Measurements from ENCODE around the gene POR.

The POR gene

GRCh38 chr7:75995052-75995471, 80.1 kb downstream of the POR start:
- WGBS, result 72% methylated on average over 11 of the region's 11 CpGs

GRCh38 chr7:75995996-75996395, 81.0 kb downstream of the POR start:
- Histone ChIP-seq H3K36me3 (ENCODE audit: control insufficient read depth in 1 of 2, insufficient read depth in 2 of 2, low read depth in 1 of 2, low read length in 2 of 2) (peaks cover 30 to 37% of the 10 kb centered on the region in 2 experiments), H3K23ac (ENCODE audit: low read length in 2 of 2) (no peak overlapping the region), H2BK120ac (ENCODE audit: low read depth, low read length) (no peak overlapping the region), H2AFZ (ENCODE audit: low read depth, low read length) (no peak overlapping the region), H3K4me2 (ENCODE audit: low read length, poor library complexity, severe bottlenecking) (no peak overlapping the region), H4K91ac (ENCODE audit: low read length) (no peak overlapping the region), H3K14ac (ENCODE audit: low read length in 2 of 2) (no peak overlapping the region), H3K18ac (ENCODE audit: low read depth in 1 of 2, low read length in 2 of 2) (no peak overlapping the region), H3K4me1 (ENCODE audit: control insufficient read depth, insufficient read depth, low read depth, low read length) (peaks cover 17% of the 10 kb centered on the region), H3K4ac (ENCODE audit: low read depth in 1 of 2, low read length in 2 of 2) (no peak overlapping the region), H3K27ac (ENCODE audit: low read length, poor library complexity, severe bottlenecking) (no peak overlapping the region), H2AK5ac (ENCODE audit: low read length, severe bottlenecking) (no peak overlapping the region), H3K27me3 (ENCODE audit: control insufficient read depth in 1 of 2, insufficient read depth in 1 of 2, low read length in 2 of 2) (no peaks in the 10 kb centered on the region), H3K9ac (ENCODE audit: low read length) (no peak overlapping the region), H3K9me3 (ENCODE audit: control insufficient read depth, low read length) (no peaks in the 10 kb centered on the region), H2BK12ac (ENCODE audit: low read length in 2 of 2) (no peak overlapping the region), H3K79me1 (replicated peaks; ENCODE audit: low read length, poor library complexity, severe bottlenecking) (peaks cover 9% of the 10 kb centered on the region), H2BK15ac (ENCODE audit: low read depth, poor library complexity, severe bottlenecking) (no peak overlapping the region), H4K8ac (ENCODE audit: low read length) (no peak overlapping the region), H3K4me3 (ENCODE audit: insufficient read depth in 1 of 2, low read depth in 1 of 2, low read length in 2 of 2) (no peak overlapping the region), H2BK5ac (ENCODE audit: low read depth, low read length, poor library complexity, severe bottlenecking) (no peak overlapping the region)
- WGBS, result 98% methylated on average over 5 of the region's 5 CpGs
- no peak for DNase-seq

More at GRCh38 chr7:75995052-75995471, 80.1 kb downstream of the POR start:
- H3K4me3 ChIP-seq (ENCODE audit: insufficient read depth in 1 of 2, low read depth in 1 of 2, low read length in 2 of 2), result peak overlapping the region in 1 of 2 experiments; percentile 86
- peaks cover 7% of the 10 kb centered on the region for H3K79me1 ChIP-seq (replicated peaks; ENCODE audit: low read length, poor library complexity, severe bottlenecking)
- no peak overlapping the region for H4K91ac ChIP-seq (ENCODE audit: low read length)
- H3K14ac ChIP-seq (ENCODE audit: low read length in 2 of 2), result no peak overlapping the region
- peaks cover 22% of the 10 kb centered on the region for H3K4me1 ChIP-seq (ENCODE audit: control insufficient read depth, insufficient read depth, low read depth, low read length)
- no peak overlapping the region for H3K23ac ChIP-seq (ENCODE audit: low read length in 2 of 2)
- H3K9me3 ChIP-seq (ENCODE audit: control insufficient read depth, low read length), result no peaks in the 10 kb centered on the region
- no peaks in the 10 kb centered on the region for H3K27me3 ChIP-seq (ENCODE audit: control insufficient read depth in 1 of 2, insufficient read depth in 1 of 2, low read length in 2 of 2)
- H3K9ac ChIP-seq (ENCODE audit: low read length), result peak overlapping the region; percentile 81
- H2BK120ac ChIP-seq (ENCODE audit: low read depth, low read length), result peak overlapping the region; percentile 23
- H2BK15ac ChIP-seq (ENCODE audit: low read depth, poor library complexity, severe bottlenecking), result peak overlapping the region; percentile 12
- H2AFZ ChIP-seq (ENCODE audit: low read depth, low read length), result no peak overlapping the region
- peak overlapping the region in 1 of 2 experiments; percentile 3 for H3K18ac ChIP-seq (ENCODE audit: low read depth in 1 of 2, low read length in 2 of 2)
- H2BK5ac ChIP-seq (ENCODE audit: low read depth, low read length, poor library complexity, severe bottlenecking), result no peak overlapping the region
- H3K4me2 ChIP-seq (ENCODE audit: low read length, poor library complexity, severe bottlenecking), result peak overlapping the region; percentile 88
- peaks cover 21 to 28% of the 10 kb centered on the region in 2 experiments for H3K36me3 ChIP-seq (ENCODE audit: control insufficient read depth in 1 of 2, insufficient read depth in 2 of 2, low read depth in 1 of 2, low read length in 2 of 2)
- no peak overlapping the region for H2AK5ac ChIP-seq (ENCODE audit: low read length, severe bottlenecking)
- H4K8ac ChIP-seq (ENCODE audit: low read length), result peak overlapping the region; percentile 94
- no peak for DNase-seq
- peak overlapping the region; percentile 18 for H3K27ac ChIP-seq (ENCODE audit: low read length, poor library complexity, severe bottlenecking)
- H3K4ac ChIP-seq (ENCODE audit: low read depth in 1 of 2, low read length in 2 of 2), result no peak overlapping the region
- peak overlapping the region in 1 of 2 experiments; percentile 12 for H2BK12ac ChIP-seq (ENCODE audit: low read length in 2 of 2)

- Histone ChIP-seq H4K91ac (ENCODE audit: low read length) (no peak overlapping the region), H2AFZ (ENCODE audit: low read depth, low read length) (no peak overlapping the region), H3K4me3 (ENCODE audit: insufficient read depth in 1 of 2, low read depth in 1 of 2, low read length in 2 of 2) (no peak overlapping the region), H3K14ac (ENCODE audit: low read length in 2 of 2) (no peak overlapping the region), H2AK5ac (ENCODE audit: low read length, severe bottlenecking) (no peak overlapping the region), H3K27ac (ENCODE audit: low read length, poor library complexity, severe bottlenecking) (no peak overlapping the region), H3K23ac (ENCODE audit: low read length in 2 of 2) (no peak overlapping the region), H4K8ac (ENCODE audit: low read length) (no peak overlapping the region), H2BK15ac (ENCODE audit: low read depth, poor library complexity, severe bottlenecking) (no peak overlapping the region), H2BK5ac (ENCODE audit: low read depth, low read length, poor library complexity, severe bottlenecking) (no peak overlapping the region), H3K4me1 (ENCODE audit: control insufficient read depth, insufficient read depth, low read depth, low read length) (peaks cover 14% of the 10 kb centered on the region), H3K18ac (ENCODE audit: low read depth in 1 of 2, low read length in 2 of 2) (no peak overlapping the region), H2BK12ac (ENCODE audit: low read length in 2 of 2) (no peak overlapping the region), H3K9me3 (ENCODE audit: control insufficient read depth, low read length) (no peaks in the 10 kb centered on the region), H3K79me1 (replicated peaks; ENCODE audit: low read length, poor library complexity, severe bottlenecking) (peaks cover 9% of the 10 kb centered on the region), H3K9ac (ENCODE audit: low read length) (no peak overlapping the region), H3K4me2 (ENCODE audit: low read length, poor library complexity, severe bottlenecking) (no peak overlapping the region), H2BK120ac (ENCODE audit: low read depth, low read length) (no peak overlapping the region), H3K4ac (ENCODE audit: low read depth in 1 of 2, low read length in 2 of 2) (no peak overlapping the region), H3K27me3 (ENCODE audit: control insufficient read depth in 1 of 2, insufficient read depth in 1 of 2, low read length in 2 of 2) (no peaks in the 10 kb centered on the region), H3K36me3 (ENCODE audit: control insufficient read depth in 1 of 2, insufficient read depth in 2 of 2, low read depth in 1 of 2, low read length in 2 of 2) (peaks cover 32 to 40% of the 10 kb centered on the region in 2 experiments)
- no peak for DNase-seq
- 95% methylated on average over 4 of the region's 4 CpGs for WGBS
These were observed 81.5 kb downstream of the POR start for GRCh38 chr7:75996476-75996875.

- Histone ChIP-seq H3K79me1 (replicated peaks; ENCODE audit: low read length, poor library complexity, severe bottlenecking) (peaks cover 7% of the 10 kb centered on the region), H2BK5ac (ENCODE audit: low read depth, low read length, poor library complexity, severe bottlenecking) (no peak overlapping the region), H3K18ac (ENCODE audit: low read depth in 1 of 2, low read length in 2 of 2) (no peak overlapping the region)
These were observed 83.1 kb downstream of the POR start for GRCh38 chr7:75998038-75998437.

More at GRCh38 chr7:75998038-75998437, 83.1 kb downstream of the POR start:
- H2AFZ ChIP-seq (ENCODE audit: low read depth, low read length), result no peak overlapping the region
- WGBS, result 90% methylated on average over 1 of the region's 1 CpG
- H3K4me2 ChIP-seq (ENCODE audit: low read length, poor library complexity, severe bottlenecking), result no peak overlapping the region
- peaks cover 41 to 44% of the 10 kb centered on the region in 2 experiments for H3K36me3 ChIP-seq (ENCODE audit: control insufficient read depth in 1 of 2, insufficient read depth in 2 of 2, low read depth in 1 of 2, low read length in 2 of 2)
- H2BK120ac ChIP-seq (ENCODE audit: low read depth, low read length), result no peak overlapping the region
- no peak overlapping the region for H3K4me3 ChIP-seq (ENCODE audit: insufficient read depth in 1 of 2, low read depth in 1 of 2, low read length in 2 of 2)
- no peak overlapping the region for H3K23ac ChIP-seq (ENCODE audit: low read length in 2 of 2)
- no peak overlapping the region for H3K9ac ChIP-seq (ENCODE audit: low read length)
- no peaks in the 10 kb centered on the region for H3K27me3 ChIP-seq (ENCODE audit: control insufficient read depth in 1 of 2, insufficient read depth in 1 of 2, low read length in 2 of 2)
- no peak overlapping the region for H4K91ac ChIP-seq (ENCODE audit: low read length)
- peaks cover 13% of the 10 kb centered on the region for H3K4me1 ChIP-seq (ENCODE audit: control insufficient read depth, insufficient read depth, low read depth, low read length)
- no peak overlapping the region for H2BK12ac ChIP-seq (ENCODE audit: low read length in 2 of 2)
- H3K14ac ChIP-seq (ENCODE audit: low read length in 2 of 2), result no peak overlapping the region
- H2BK15ac ChIP-seq (ENCODE audit: low read depth, poor library complexity, severe bottlenecking), result no peak overlapping the region
- no peak overlapping the region for H3K27ac ChIP-seq (ENCODE audit: low read length, poor library complexity, severe bottlenecking)
- H3K9me3 ChIP-seq (ENCODE audit: control insufficient read depth, low read length), result no peaks in the 10 kb centered on the region
- no peak overlapping the region for H3K4ac ChIP-seq (ENCODE audit: low read depth in 1 of 2, low read length in 2 of 2)
- H4K8ac ChIP-seq (ENCODE audit: low read length), result no peak overlapping the region
- H2AK5ac ChIP-seq (ENCODE audit: low read length, severe bottlenecking), result no peak overlapping the region
- no peak for DNase-seq

Measured in mesenchymal stem cell (in vitro differentiated cells and primary cell).